ENCODE data around the gene PLTP.

DNA sequence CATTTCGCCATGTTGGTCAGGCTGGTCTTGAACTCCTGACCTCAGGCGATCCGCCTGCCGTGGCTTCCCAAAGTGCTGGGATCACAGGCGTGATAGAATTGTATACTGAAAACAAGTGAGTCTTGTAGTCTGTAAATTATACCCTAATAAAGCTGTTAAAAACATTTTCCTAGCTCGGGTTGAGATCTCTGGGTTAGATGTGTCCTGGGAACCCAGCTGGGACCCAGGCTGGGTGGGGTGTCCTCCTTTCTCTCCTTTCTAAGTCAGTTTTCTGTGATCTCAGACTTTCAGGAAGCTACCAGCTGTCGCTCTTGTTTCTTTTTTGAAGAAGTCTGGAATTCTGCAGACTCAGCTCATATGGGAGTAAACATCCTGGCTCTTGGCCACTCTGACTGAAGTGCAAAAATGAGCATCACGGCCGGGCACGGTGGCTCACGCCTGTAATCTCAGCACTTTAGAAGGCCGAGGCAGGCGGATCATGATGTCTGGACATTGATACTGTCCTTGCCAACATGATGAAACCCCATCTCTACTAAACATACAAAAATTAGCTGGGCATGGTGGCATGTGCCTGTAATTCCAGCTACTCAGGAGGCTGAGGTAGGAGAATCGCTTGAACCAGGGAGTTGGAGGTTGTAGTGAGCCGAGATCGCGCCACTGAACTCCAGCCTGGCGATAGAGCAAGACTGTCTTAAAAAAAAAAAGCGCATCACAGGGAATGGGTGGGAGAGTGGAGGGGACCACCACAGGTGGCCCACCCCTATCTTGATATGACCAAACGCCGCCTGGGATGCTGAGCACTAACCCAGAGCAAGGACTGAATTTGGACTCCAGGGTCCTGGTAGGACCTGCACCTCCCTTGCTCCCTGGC lies 12.7 kb upstream of the PLTP start:
- no peak for TF ChIP-seq POLR2A (IDR thresholded peaks at IDR 0.05; ENCODE audit: low read depth, low read length)
- TF ChIP-seq, protein P1, sequence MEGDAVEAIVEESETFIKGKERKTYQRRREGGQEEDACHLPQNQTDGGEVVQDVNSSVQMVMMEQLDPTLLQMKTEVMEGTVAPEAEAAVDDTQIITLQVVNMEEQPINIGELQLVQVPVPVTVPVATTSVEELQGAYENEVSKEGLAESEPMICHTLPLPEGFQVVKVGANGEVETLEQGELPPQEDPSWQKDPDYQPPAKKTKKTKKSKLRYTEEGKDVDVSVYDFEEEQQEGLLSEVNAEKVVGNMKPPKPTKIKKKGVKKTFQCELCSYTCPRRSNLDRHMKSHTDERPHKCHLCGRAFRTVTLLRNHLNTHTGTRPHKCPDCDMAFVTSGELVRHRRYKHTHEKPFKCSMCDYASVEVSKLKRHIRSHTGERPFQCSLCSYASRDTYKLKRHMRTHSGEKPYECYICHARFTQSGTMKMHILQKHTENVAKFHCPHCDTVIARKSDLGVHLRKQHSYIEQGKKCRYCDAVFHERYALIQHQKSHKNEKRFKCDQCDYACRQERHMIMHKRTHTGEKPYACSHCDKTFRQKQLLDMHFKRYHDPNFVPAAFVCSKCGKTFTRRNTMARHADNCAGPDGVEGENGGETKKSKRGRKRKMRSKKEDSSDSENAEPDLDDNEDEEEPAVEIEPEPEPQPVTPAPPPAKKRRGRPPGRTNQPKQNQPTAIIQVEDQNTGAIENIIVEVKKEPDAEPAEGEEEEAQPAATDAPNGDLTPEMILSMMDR (IDR thresholded peaks at IDR 0.05; ENCODE audit: extremely low read depth in 1 of 2, insufficient read depth in 1 of 2, low read depth in 1 of 2, low read length in 2 of 2): no peak
